H1 (cell line): ENCODE results near the gene ZNF584. TPM values are rescaled to one million over a fixed set of nuclear protein-coding genes. Genes with fewer than 3 reads are reported as not detected.

ENCODE experiments used
- BACH1 ChIP-seq: IDR thresholded peaks from 2 replicates; pipeline ENCODE4 v1.6.1; 2012; ENCODE audit warnings: low read length, improper control_type of control experiment
- CHD1 ChIP-seq: IDR thresholded peaks from 2 replicates; pipeline ENCODE4 v1.6.1; 2012; ENCODE audit warnings: low read depth, low read length, improper control_type of control experiment
- CHD2 ChIP-seq: IDR thresholded peaks from 2 replicates; pipeline ENCODE4 v1.6.1; 2012; ENCODE audit warnings: low read length, improper control_type of control experiment
- CREB1 ChIP-seq: IDR thresholded peaks from 2 replicates; pipeline ENCODE4 v1.6.1; 2012; ENCODE audit warnings: inconsistent platforms
- EP300 ChIP-seq, 2 experiments: IDR thresholded peaks; 1 replicate in 1 of 2; 2 replicates in 1 of 2; pipeline ENCODE4 v1.6.1; 2011 to 2012; ENCODE audit warnings: low read depth in 2 of 2, low read length in 2 of 2, mild to moderate bottlenecking in 2 of 2, borderline replicate concordance in 1 of 2, inconsistent platforms in 1 of 2, moderate library complexity in 1 of 2
- GABPA ChIP-seq: IDR thresholded peaks from 2 replicates; pipeline ENCODE4 v1.6.1; 2011; ENCODE audit warnings: mild to moderate bottlenecking, low read length, moderate library complexity, borderline replicate concordance; ENCODE audit not compliant: insufficient read depth
- KDM4A ChIP-seq: IDR thresholded peaks from one replicate; pipeline ENCODE4 v1.7.1; 2012; ENCODE audit warnings: low read depth, mild to moderate bottlenecking, moderate library complexity, low read length, inconsistent platforms; ENCODE audit not compliant: severe bottlenecking
- PHF8 ChIP-seq: fragments of 200-600 bp; sonication (generic); conservative IDR thresholded peaks from 2 replicates; pipeline ENCODE4 v1.7.1; 2012; ENCODE audit warnings: low read depth, mild to moderate bottlenecking, inconsistent platforms, low read length, moderate library complexity
- POLR2A ChIP-seq, 2 experiments: IDR thresholded peaks; 1 replicate in 1 of 2; 2 replicates in 1 of 2; pipeline ENCODE4 v1.6.1; 2011; ENCODE audit warnings: low read depth in 2 of 2, low read length in 2 of 2, mild to moderate bottlenecking in 2 of 2; ENCODE audit errors: control extremely low read depth in 1 of 2
- RBBP5 ChIP-seq: IDR thresholded peaks from 2 replicates; pipeline ENCODE4 v1.7.1; 2012; ENCODE audit warnings: low read depth, mild to moderate bottlenecking, inconsistent platforms, low read length, moderate library complexity, borderline replicate concordance
- RNF2 ChIP-seq: fragments of 200-900, 300-1000 bp; sonication (generic); IDR thresholded peaks from 2 replicates; pipeline ENCODE4 v1.7.1; 2016; ENCODE audit warnings: borderline replicate concordance, low read depth, mild to moderate bottlenecking, antibody characterized with exemption, low read length; ENCODE audit not compliant: poor library complexity, severe bottlenecking; ENCODE audit errors: missing control alignments
- RXRA ChIP-seq: IDR thresholded peaks from 2 replicates; pipeline ENCODE4 v1.6.1; 2011; ENCODE audit warnings: low read depth, mild to moderate bottlenecking, low read length, moderate library complexity; ENCODE audit not compliant: insufficient read depth
- SAP30 ChIP-seq: fragments of 300-600 bp; sonication (generic); IDR thresholded peaks from 2 replicates; pipeline ENCODE4 v1.7.1; 2012; ENCODE audit warnings: low read length, moderate library complexity, mild to moderate bottlenecking, inconsistent platforms; ENCODE audit not compliant: insufficient read depth, insufficient replicate concordance
- SIN3A ChIP-seq, 2 experiments: IDR thresholded peaks in 1 of 2; conservative IDR thresholded peaks in 1 of 2; 2 replicates each; pipeline ENCODE4 v1.6.1; 2011 to 2012; ENCODE audit warnings: low read length in 2 of 2, improper control_type of control experiment in 1 of 2, low read depth in 1 of 2, mild to moderate bottlenecking in 1 of 2
- TAF1 ChIP-seq: IDR thresholded peaks from 2 replicates; pipeline ENCODE4 v1.6.1; 2011; ENCODE audit warnings: mild to moderate bottlenecking, low read depth, low read length
- TBP ChIP-seq: IDR thresholded peaks from 2 replicates; pipeline ENCODE4 v1.6.1; 2011; ENCODE audit warnings: low read depth, low read length, improper control_type of control experiment
- TCF12 ChIP-seq: IDR thresholded peaks from 2 replicates; pipeline ENCODE4 v1.6.1; 2011; ENCODE audit warnings: low read depth, mild to moderate bottlenecking, low read length
- polyA plus RNA-seq, 7 experiments: library from polyadenylated mRNA; depleted of rRNA in 3 of 7; stranded (reverse) in 5 of 7; unstranded in 2 of 7; fragments of >200 nt in 5 of 7; fragments of 200-250 nt in 2 of 7; gene quantifications; 1 replicate in 5 of 7; 2 replicates in 1 of 7; 4 replicates in 1 of 7; pipeline versions ENCODE4 v1.2.1 to v1.2.3, GENCODE V29; 2011 to 2013; ENCODE audit warnings: missing spikeins in 2 of 7, mixed read lengths in 2 of 7
- total RNA-seq: library from RNA; stranded (reverse); fragmentation: NEBNext Ultra II Directional; extraction: Animal tissue kit (Norgen Biotek cat#: 25700); gene quantifications from 2 replicates; pipeline ENCODE4 v1.2.1, GENCODE V29; 2021
- TF ChIP-seq, protein P1 (sequence below): IDR thresholded peaks from 2 replicates; pipeline ENCODE4 v1.6.1; 2011; ENCODE audit warnings: low read length, improper control_type of control experiment
- TF ChIP-seq, protein P2 (sequence below): IDR thresholded peaks from 2 replicates; pipeline ENCODE4 v1.6.1; 2012; ENCODE audit warnings: inconsistent platforms
- TF ChIP-seq, protein P3 (sequence below): IDR thresholded peaks from 2 replicates; pipeline ENCODE4 v1.6.1; 2012; ENCODE audit warnings: inconsistent platforms

Gene ZNF584
- total and polyA plus RNA-seq, 2 of the 8 experiments (the other 6 are each of a cell fraction or from before 2014, with no cell fraction given) = 2.5 to 5.2 TPM

DNA sequence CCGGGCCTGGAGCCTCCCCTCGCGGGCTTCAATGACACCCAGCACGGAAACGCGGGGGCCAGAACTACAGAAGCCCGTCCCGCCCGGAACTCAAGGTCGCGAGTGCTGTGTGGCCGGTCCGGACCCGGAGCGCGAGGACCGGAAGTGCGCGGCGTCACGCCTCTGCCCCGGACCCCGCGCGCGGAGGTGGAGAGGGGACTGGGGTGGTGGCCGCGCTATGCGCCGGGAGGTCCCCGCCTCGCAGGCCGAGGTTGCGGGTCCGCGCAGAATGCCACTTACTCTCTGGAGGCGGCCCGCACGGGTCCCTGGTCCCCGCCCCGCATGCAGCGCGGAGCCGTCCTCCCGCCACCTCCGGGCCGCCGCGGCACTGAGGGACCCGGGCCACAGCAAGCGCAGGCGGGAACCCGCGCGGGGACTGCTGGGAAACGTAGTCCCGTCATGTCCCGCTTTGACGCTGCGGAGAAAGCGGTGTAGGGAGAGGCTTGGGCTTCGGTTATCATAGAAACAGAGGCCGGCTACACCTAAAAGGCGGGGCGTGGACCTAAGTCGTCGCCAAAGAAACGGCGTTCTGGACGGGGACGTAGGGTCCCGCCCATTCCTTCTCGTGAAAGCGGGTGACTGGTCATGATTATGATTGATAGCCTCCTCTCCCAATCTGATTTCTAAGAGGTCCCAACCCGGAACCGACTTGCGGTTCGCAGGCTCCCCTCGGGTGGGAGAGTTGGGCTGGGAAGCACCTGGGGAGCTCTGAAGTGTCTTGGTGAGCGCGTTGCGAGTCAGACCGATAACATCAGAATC lies 27.6 kb upstream of the ZNF584 start, which contains the start of gene ZNF837 (continued):
- TF ChIP-seq, protein P1, sequence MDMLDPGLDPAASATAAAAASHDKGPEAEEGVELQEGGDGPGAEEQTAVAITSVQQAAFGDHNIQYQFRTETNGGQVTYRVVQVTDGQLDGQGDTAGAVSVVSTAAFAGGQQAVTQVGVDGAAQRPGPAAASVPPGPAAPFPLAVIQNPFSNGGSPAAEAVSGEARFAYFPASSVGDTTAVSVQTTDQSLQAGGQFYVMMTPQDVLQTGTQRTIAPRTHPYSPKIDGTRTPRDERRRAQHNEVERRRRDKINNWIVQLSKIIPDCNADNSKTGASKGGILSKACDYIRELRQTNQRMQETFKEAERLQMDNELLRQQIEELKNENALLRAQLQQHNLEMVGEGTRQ = peak; percentile 3; the same call in 1 of the 2 replicates
- TF ChIP-seq, protein P2, sequence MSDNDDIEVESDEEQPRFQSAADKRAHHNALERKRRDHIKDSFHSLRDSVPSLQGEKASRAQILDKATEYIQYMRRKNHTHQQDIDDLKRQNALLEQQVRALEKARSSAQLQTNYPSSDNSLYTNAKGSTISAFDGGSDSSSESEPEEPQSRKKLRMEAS = peak; percentile 86
- peak; percentile 72; the same call in 1 of the 2 replicates for TF ChIP-seq TCF12
- no peak; the same call in 1 of the 2 replicates for TF ChIP-seq RBBP5
- TF ChIP-seq RNF2 = no peak
- peak; percentile 83 to 93; a peak in 2 of 4 replicates for TF ChIP-seq SIN3A (conservative IDR thresholded peaks at IDR 0.05 in 1 of 2, IDR thresholded peaks at IDR 0.05 in 1 of 2; ENCODE audit: low read depth in 1 of 2, low read length in 2 of 2)
- peak; percentile 99 for TF ChIP-seq GABPA
- TF ChIP-seq SAP30 = peak; percentile 79
- TF ChIP-seq KDM4A = peak; percentile 84
- no peak for TF ChIP-seq EP300 (IDR thresholded peaks at IDR 0.05; ENCODE audit: borderline replicate concordance in 1 of 2, low read depth in 2 of 2, low read length in 2 of 2)
- TF ChIP-seq TAF1 = peak; percentile 90
- TF ChIP-seq BACH1 = peak; percentile 72
- peak; percentile 83 for TF ChIP-seq CREB1
- TF ChIP-seq TBP = peak; percentile 86
- TF ChIP-seq, protein P3, sequence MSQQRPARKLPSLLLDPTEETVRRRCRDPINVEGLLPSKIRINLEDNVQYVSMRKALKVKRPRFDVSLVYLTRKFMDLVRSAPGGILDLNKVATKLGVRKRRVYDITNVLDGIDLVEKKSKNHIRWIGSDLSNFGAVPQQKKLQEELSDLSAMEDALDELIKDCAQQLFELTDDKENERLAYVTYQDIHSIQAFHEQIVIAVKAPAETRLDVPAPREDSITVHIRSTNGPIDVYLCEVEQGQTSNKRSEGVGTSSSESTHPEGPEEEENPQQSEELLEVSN = peak; percentile 85
- TF ChIP-seq POLR2A (IDR thresholded peaks at IDR 0.05; ENCODE audit: control extremely low read depth in 1 of 2, low read depth in 2 of 2, low read length in 2 of 2) = peak; percentile 89 to 92
- no peak for TF ChIP-seq CHD1
- TF ChIP-seq PHF8 = peak; percentile 100
- TF ChIP-seq RXRA = no peak
- peak; percentile 85 for TF ChIP-seq CHD2
